ENCODE data around the gene MND1.

- TF ChIP-seq CTCF (IDR thresholded peaks at IDR 0.05; ENCODE audit: insufficient read depth, low read depth, low read length) (no peak), EZH2 (IDR thresholded peaks at IDR 0.05; ENCODE audit: insufficient read depth, low read length) (no peak)
Measured at GRCh38 chr4:153387981-153388380, 43.5 kb downstream of the MND1 start.

All from astrocyte (in vitro differentiated cells and primary cell).